Ovary (tissue), 9 donors: Measurements from ENCODE around the gene LRIT2. TPM values are rescaled to one million over a fixed set of nuclear protein-coding genes. Genes with fewer than 3 reads are reported as not detected.

Source experiments
- DNase-seq, 5 donors: peaks; one replicate each; pipeline ENCODE4 v3.0.0-alpha.2; 2019 to 2020
- H3K27ac ChIP-seq, 2 donors: fragments of 200-600 bp; one replicate each; pipeline versions ENCODE4 v1.5.1 to v1.8.0; 2019 to 2022
- H3K27me3 ChIP-seq: fragments of 200-600 bp; one replicate; pipeline ENCODE4 v1.8.0; 2022
- H3K36me3 ChIP-seq: fragments of 200-600 bp; sonication (generic); one replicate; pipeline ENCODE4 v1.5.1; 2019
- H3K4me1 ChIP-seq: one replicate; pipeline ENCODE4 v1.8.1; 2013; ENCODE audit warnings: mild to moderate bottlenecking, moderate library complexity; ENCODE audit not compliant: insufficient read depth
- H3K4me3 ChIP-seq: fragments of 200-600 bp; sonication (generic); one replicate; pipeline ENCODE4 v1.5.1; 2017
- H3K9me3 ChIP-seq, 2 donors: fragments of 200-600 bp in 1 of 2; sonication (generic) in 1 of 2; one replicate each; pipeline versions ENCODE4 v1.5.1 to v1.8.1; 2013 to 2019; ENCODE audit warnings: mild to moderate bottlenecking in 1 of 2, moderate library complexity in 1 of 2
- CTCF ChIP-seq, 3 donors: fragments of 450-650 bp in 2 of 3; fragments of 200-600 bp in 1 of 3; IDR thresholded peaks; one replicate each; pipeline versions ENCODE4 v1.5.1 to v1.8.0; 2016 to 2022; ENCODE audit warnings: antibody characterized with exemption in 3 of 3, mild to moderate bottlenecking in 1 of 3
- EP300 ChIP-seq: sonication (generic); formaldehyde crosslinking; IDR thresholded peaks from one replicate; pipeline ENCODE4 v1.6.1; 2017; ENCODE audit warnings: antibody characterized with exemption
- POLR2A ChIP-seq: fragments of 450-650 bp; IDR thresholded peaks from one replicate; pipeline ENCODE4 v1.6.1; 2017; ENCODE audit warnings: antibody characterized with exemption, mild to moderate bottlenecking, moderate library complexity
- WGBS, 3 donors: extraction: QIAGEN DNeasy Blood & Tissue Kit in 1 of 3; methylation state at CpG; one replicate each; pipeline versions ENCODE4 v1.1.5 to v1.1.7; 2013 to 2017; 5-methylcytosine and 5-hydroxymethylcytosine counted together
- intact Hi-C, 4 donors: fragments of 100-400 bp; cut with DNase I; formaldehyde crosslinking; loops; one replicate each; pipeline versions ENCODE4 v1.11.0 to v1.15.1; 2022 to 2023
- polyA plus RNA-seq, 2 donors: library from polyadenylated mRNA; stranded (reverse); fragments of 200-250 nt in 1 of 2; fragments of 350-450 nt in 1 of 2; fragmentation: Illumina TruSeq in 1 of 2; extraction: RNeasy Lipid Tissue Mini Kit (QIAGEN cat#74804) in 1 of 2; gene quantifications; one replicate each; pipeline ENCODE4 v1.2.3, GENCODE V29; 2013 to 2014
- total RNA-seq, 7 donors: library from RNA; depleted of rRNA in 2 of 7; stranded (reverse); fragments of >200 nt in 2 of 7; fragmentation: NEBNext Ultra II Directional in 3 of 7; extraction: Animal tissue kit (Norgen Biotek cat#: 25700) in 3 of 7; gene quantifications; one replicate each; pipeline versions ENCODE4 v1.1.0 to v1.2.4, GENCODE V29; 2016 to 2023
- donor health status: DM: no; HTN: no; CAD: no; lungs with moderate emphysema.
- donor health status: DM: no; HTN: no; CAD: no.
- donor health status: Bipolar disorder and iron deficiency.
- donor health status: DM: yes; HTN: yes; CAD: no.
- donor health status: DM: no; HTN: no; CAD: no.
- donor health status: DM: yes; HTN: yes; CAD: no.

Gene LRIT2
- total and polyA plus RNA-seq, 9 donors: not detected

- no peak for TF ChIP-seq POLR2A
- no peak for TF ChIP-seq EP300
- no peak for TF ChIP-seq CTCF (IDR thresholded peaks at IDR 0.05)
- no peaks in the 10 kb centered on the region for H3K4me1 ChIP-seq
- H3K4me3 ChIP-seq: no peak overlapping the region
- 49 to 51% (median 49%) methylated on average over 6 of the region's 6 CpGs for WGBS, 3 donors
- no peaks in the 10 kb centered on the region for H3K27me3 ChIP-seq
- intact Hi-C loops: no loop called here
- no peaks in the 10 kb centered on the region for H3K36me3 ChIP-seq
- no peak overlapping the region for H3K27ac ChIP-seq
- DNase-seq: no peak
- no peaks in the 10 kb centered on the region for H3K9me3 ChIP-seq
Observed at GRCh38 chr10:84224411-84225028, 824 bp downstream of the LRIT2 start.

GRCh38 chr10:84221916-84222315 is 3.4 kb downstream of the LRIT2 start:
- intact Hi-C loops: no loop called here
- Histone ChIP-seq H3K4me3 (no peak overlapping the region), H3K36me3 (no peaks in the 10 kb centered on the region), H3K27ac (no peak overlapping the region), H3K9me3 (no peaks in the 10 kb centered on the region), H3K4me1 (no peaks in the 10 kb centered on the region), H3K27me3 (no peaks in the 10 kb centered on the region)
- no peak for DNase-seq
- no peak for TF ChIP-seq POLR2A
- no peak for TF ChIP-seq CTCF (IDR thresholded peaks at IDR 0.05)
- TF ChIP-seq EP300: no peak
- WGBS, 3 donors: 70 to 85% (median 77%) methylated on average over 8 of the region's 8 CpGs

- TF ChIP-seq CTCF (IDR thresholded peaks at IDR 0.05) (no peak), EP300 (no peak), POLR2A (no peak)
- H3K9me3 ChIP-seq: no peaks in the 10 kb centered on the region
- DNase-seq: no peak
- no peaks in the 10 kb centered on the region for H3K4me1 ChIP-seq
- no peaks in the 10 kb centered on the region for H3K27me3 ChIP-seq
- 82 to 90% (median 89%) methylated on average over 4 of the region's 4 CpGs for WGBS, 3 donors
- no peak overlapping the region for H3K27ac ChIP-seq
- H3K36me3 ChIP-seq: no peaks in the 10 kb centered on the region
- intact Hi-C loops: no loop called here
- H3K4me3 ChIP-seq: no peak overlapping the region
Observed at GRCh38 chr10:84217746-84218145, 7.6 kb downstream of the LRIT2 start.

GRCh38 chr10:84216834-84217233 is 8.5 kb downstream of the LRIT2 start:
- intact Hi-C loops: no loop called here
- H3K4me3 ChIP-seq: no peak overlapping the region

More at GRCh38 chr10:84216834-84217233, 8.5 kb downstream of the LRIT2 start:
- Histone ChIP-seq H3K36me3 (no peaks in the 10 kb centered on the region), H3K4me1 (no peaks in the 10 kb centered on the region), H3K9me3 (no peaks in the 10 kb centered on the region), H3K27me3 (no peaks in the 10 kb centered on the region), H3K27ac (no peak overlapping the region)
- no peak for DNase-seq
- 76 to 86% (median 86%) methylated on average over 9 of the region's 9 CpGs for WGBS, 3 donors
- TF ChIP-seq POLR2A: no peak
- TF ChIP-seq EP300: no peak
- TF ChIP-seq CTCF (IDR thresholded peaks at IDR 0.05): no peak
